ENCODE results near the gene TLN1.

TLN1 gene

GRCh38 chr9:35660966-35661415 is 71.0 kb downstream of the TLN1 start:
- no peak for DNase-seq

GRCh38 chr9:35659340-35659739 is 72.7 kb downstream of the TLN1 start:
- no peak for DNase-seq

GRCh38 chr9:35658968-35659220 is 73.1 kb downstream of the TLN1 start:
- no peak for DNase-seq

GRCh38 chr9:35658137-35658967 is 73.6 kb downstream of the TLN1 start, which contains the start of gene CCDC107:
CCDC107 (plus strand) TSS chr9:35658292; CDS start chr9:35658380, 88 bp downstream.
- DNase-seq = peak; percentile 80

- DNase-seq = peak; percentile 76
Measured at GRCh38 chr9:35657546-35658136, 74.4 kb downstream of the TLN1 start, which contains the start of gene RMRP. RMRP (minus strand) TSS chr9:35658019.

GRCh38 chr9:35656831-35657545 is 75.0 kb downstream of the TLN1 start:
- DNase-seq = no peak

- DNase-seq = no peak
Measured at GRCh38 chr9:35656348-35656747, 75.6 kb downstream of the TLN1 start.

GRCh38 chr9:35653611-35654010 is 78.4 kb downstream of the TLN1 start:
- no peak for DNase-seq

- DNase-seq = no peak
Measured at GRCh38 chr9:35652829-35653209, 79.2 kb downstream of the TLN1 start.

GRCh38 chr9:35651956-35652828 is 79.8 kb downstream of the TLN1 start:
- no peak for DNase-seq

- DNase-seq = no peak
Measured at GRCh38 chr9:35650341-35651158, 81.4 kb downstream of the TLN1 start, which contains the start of gene SIT1. SIT1 (minus strand) TSS chr9:35650931; CDS start chr9:35650853, 78 bp downstream.

- peak; percentile 33 for DNase-seq
Measured at GRCh38 chr9:35649431-35650340, 82.3 kb downstream of the TLN1 start.

Measured in activated gamma-delta T cell treated with Interleukin-2 at 50 U/mL for 16 hours (primary cell).